NAMALWA (cell line): Measurements from ENCODE around the gene SDR42E1.

Experiments used
- DNase-seq: peaks from one replicate; pipeline ENCODE4 v3.0.0-alpha.2; 2015; ENCODE audit warnings: low spot score

Gene SDR42E1

DNA sequence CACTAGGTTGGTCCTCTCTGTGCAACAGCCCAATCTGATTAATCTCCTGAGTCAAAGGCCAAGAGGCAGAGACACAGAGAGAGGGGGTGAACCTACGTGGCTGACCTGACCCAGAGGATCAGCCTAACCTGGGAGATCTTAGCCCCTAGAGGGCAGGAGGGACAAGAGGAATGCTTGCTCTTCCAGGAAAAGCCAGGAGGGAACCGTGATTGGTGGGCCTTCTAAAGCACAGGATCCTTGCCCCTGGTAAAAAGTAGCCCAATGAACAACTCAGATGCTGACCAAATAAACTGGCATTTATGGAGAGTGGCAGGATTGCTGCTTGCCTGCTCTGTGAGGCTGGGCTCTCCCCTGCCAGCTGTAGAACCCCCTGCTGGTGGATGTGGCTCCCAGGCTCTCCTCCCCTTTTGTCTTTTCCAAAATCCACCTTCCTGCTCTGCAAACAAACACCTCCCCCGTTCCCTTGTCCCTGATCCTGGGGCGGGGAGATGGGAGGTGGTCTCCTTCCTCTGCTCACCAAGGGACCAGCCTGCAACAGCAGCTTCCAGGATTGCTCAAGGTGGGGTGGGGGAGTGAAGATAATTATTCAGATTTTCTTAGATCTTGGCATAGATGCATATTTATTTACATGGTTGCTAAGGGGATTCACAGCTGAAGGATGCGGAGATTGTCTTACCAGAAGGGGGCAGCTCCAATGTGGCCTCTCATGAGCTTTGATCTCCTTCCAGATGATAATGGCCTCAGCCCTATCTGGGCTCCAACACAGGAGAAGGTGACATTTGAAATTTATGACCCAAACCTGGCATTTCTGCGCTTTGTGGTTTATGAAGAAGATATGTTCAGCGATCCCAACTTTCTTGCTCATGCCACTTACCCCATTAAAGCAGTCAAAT, 71.9 kb downstream of the SDR42E1 start:
- DNase-seq, result peak; percentile 44
